HEK293 (cell line): Measurements from ENCODE around the gene PIK3C2A.

Experiments
- KLF7 ChIP-seq: fragments of 450-650 bp; formaldehyde crosslinking; IDR thresholded peaks from 2 replicates; pipeline ENCODE4 v1.5.1; 2016; ENCODE audit warnings: missing biosample characterization, missing genetic modification characterization, borderline replicate concordance
- MEIS1 ChIP-seq: sonication (generic); formaldehyde crosslinking; IDR thresholded peaks from 2 replicates; pipeline ENCODE4 v1.8.1; 2022; ENCODE audit warnings: missing genetic modification reagents, mild to moderate bottlenecking, borderline replicate concordance
- ZNF202 ChIP-seq: fragments of 450-650 bp; formaldehyde crosslinking; IDR thresholded peaks from 2 replicates; pipeline ENCODE4 v1.5.1; 2016; ENCODE audit warnings: missing biosample characterization, missing genetic modification characterization, borderline replicate concordance
- ZNF302 ChIP-seq: fragments of 450-650 bp; formaldehyde crosslinking; IDR thresholded peaks from 2 replicates; pipeline ENCODE4 v1.5.1; 2016; ENCODE audit warnings: missing biosample characterization, missing genetic modification characterization, low read depth
- ZNF335 ChIP-seq: fragments of 450-650 bp; formaldehyde crosslinking; conservative IDR thresholded peaks from 2 replicates; pipeline ENCODE4 v1.5.1; 2016; ENCODE audit warnings: missing biosample characterization, missing genetic modification characterization
- ZNF37A ChIP-seq: fragments of 450-650 bp; IDR thresholded peaks from 2 replicates; pipeline ENCODE4 v1.5.1; 2018; ENCODE audit warnings: missing biosample characterization, missing genetic modification characterization
- ZNF629 ChIP-seq: fragments of 450-650 bp; formaldehyde crosslinking; IDR thresholded peaks from 2 replicates; pipeline ENCODE4 v1.5.1; 2017; ENCODE audit warnings: missing biosample characterization, missing genetic modification characterization
- ZNF664 ChIP-seq: fragments of 450-650 bp; formaldehyde crosslinking; IDR thresholded peaks from 2 replicates; pipeline ENCODE4 v1.5.1; 2016; ENCODE audit warnings: missing biosample characterization, missing genetic modification characterization
- ZSCAN16 ChIP-seq: fragments of 450-650 bp; formaldehyde crosslinking; IDR thresholded peaks from 2 replicates; pipeline ENCODE4 v1.5.1; 2016; ENCODE audit warnings: missing biosample characterization, missing genetic modification characterization
- TF ChIP-seq, protein P1 (sequence below): fragments of 450-650 bp; formaldehyde crosslinking; IDR thresholded peaks from 2 replicates; pipeline ENCODE4 v1.5.1; 2016; ENCODE audit warnings: missing biosample characterization, missing genetic modification characterization
- TF ChIP-seq, protein P2 (sequence below): IDR thresholded peaks from 2 replicates; pipeline ENCODE4 v1.6.1; 2011; ENCODE audit warnings: mild to moderate bottlenecking, low read depth, low read length, borderline replicate concordance
- TF ChIP-seq, protein P3 (sequence below): fragments of 450-650 bp; formaldehyde crosslinking; IDR thresholded peaks from 2 replicates; pipeline ENCODE4; 2016; ENCODE audit warnings: missing biosample characterization, missing genetic modification characterization
- TF ChIP-seq, protein P4 (sequence below): fragments of 450-650 bp; formaldehyde crosslinking; IDR thresholded peaks from 2 replicates; pipeline ENCODE4 v1.5.1; 2017; ENCODE audit warnings: missing biosample characterization, missing genetic modification characterization

DNA sequence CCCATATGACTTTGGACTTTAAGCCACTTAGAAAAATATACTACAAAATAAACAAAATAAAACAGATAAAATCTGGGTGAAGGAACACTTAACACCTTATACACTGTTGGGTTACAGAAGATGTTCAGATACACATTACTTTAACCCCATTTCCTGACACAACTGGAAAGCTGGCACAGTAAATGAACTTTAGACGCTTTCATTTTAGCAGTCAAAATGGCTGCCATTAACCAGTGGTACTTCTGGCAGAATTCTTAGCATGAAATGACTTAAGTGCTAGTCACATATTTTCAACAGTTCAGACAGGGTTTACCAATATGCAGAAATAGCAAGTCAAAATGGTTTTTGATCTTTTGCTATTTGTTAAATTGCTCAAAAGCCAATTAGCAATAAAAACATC, 37.9 kb downstream of the PIK3C2A start:
- TF ChIP-seq ZSCAN16 (tag by site-specific recombination) (no peak), ZNF629 (tag by site-specific recombination) (no peak), ZNF664 (tag by site-specific recombination) (no peak), KLF7 (tag by site-specific recombination) (no peak), ZNF302 (no peak), ZNF37A (tag by site-specific recombination) (no peak), ZNF202 (tag by site-specific recombination) (no peak), ZNF335 (tag by site-specific recombination) (no peak), MEIS1 (CRISPR knock-in tag) (no peak)
- TF ChIP-seq, protein P1, sequence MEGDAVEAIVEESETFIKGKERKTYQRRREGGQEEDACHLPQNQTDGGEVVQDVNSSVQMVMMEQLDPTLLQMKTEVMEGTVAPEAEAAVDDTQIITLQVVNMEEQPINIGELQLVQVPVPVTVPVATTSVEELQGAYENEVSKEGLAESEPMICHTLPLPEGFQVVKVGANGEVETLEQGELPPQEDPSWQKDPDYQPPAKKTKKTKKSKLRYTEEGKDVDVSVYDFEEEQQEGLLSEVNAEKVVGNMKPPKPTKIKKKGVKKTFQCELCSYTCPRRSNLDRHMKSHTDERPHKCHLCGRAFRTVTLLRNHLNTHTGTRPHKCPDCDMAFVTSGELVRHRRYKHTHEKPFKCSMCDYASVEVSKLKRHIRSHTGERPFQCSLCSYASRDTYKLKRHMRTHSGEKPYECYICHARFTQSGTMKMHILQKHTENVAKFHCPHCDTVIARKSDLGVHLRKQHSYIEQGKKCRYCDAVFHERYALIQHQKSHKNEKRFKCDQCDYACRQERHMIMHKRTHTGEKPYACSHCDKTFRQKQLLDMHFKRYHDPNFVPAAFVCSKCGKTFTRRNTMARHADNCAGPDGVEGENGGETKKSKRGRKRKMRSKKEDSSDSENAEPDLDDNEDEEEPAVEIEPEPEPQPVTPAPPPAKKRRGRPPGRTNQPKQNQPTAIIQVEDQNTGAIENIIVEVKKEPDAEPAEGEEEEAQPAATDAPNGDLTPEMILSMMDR (tag by site-specific recombination) = no peak
- TF ChIP-seq, protein P2, sequence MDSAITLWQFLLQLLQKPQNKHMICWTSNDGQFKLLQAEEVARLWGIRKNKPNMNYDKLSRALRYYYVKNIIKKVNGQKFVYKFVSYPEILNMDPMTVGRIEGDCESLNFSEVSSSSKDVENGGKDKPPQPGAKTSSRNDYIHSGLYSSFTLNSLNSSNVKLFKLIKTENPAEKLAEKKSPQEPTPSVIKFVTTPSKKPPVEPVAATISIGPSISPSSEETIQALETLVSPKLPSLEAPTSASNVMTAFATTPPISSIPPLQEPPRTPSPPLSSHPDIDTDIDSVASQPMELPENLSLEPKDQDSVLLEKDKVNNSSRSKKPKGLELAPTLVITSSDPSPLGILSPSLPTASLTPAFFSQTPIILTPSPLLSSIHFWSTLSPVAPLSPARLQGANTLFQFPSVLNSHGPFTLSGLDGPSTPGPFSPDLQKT = no peak
- TF ChIP-seq, protein P3, sequence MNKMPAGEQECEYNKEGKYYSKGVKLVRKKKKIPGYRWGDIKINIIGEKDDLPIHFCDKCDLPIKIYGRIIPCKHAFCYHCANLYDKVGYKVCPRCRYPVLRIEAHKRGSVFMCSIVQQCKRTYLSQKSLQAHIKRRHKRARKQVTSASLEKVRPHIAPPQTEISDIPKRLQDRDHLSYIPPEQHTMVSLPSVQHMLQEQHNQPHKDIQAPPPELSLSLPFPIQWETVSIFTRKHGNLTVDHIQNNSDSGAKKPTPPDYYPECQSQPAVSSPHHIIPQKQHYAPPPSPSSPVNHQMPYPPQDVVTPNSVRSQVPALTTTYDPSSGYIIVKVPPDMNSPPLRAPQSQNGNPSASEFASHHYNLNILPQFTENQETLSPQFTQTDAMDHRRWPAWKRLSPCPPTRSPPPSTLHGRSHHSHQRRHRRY (tag by site-specific recombination) = no peak
- TF ChIP-seq, protein P4, sequence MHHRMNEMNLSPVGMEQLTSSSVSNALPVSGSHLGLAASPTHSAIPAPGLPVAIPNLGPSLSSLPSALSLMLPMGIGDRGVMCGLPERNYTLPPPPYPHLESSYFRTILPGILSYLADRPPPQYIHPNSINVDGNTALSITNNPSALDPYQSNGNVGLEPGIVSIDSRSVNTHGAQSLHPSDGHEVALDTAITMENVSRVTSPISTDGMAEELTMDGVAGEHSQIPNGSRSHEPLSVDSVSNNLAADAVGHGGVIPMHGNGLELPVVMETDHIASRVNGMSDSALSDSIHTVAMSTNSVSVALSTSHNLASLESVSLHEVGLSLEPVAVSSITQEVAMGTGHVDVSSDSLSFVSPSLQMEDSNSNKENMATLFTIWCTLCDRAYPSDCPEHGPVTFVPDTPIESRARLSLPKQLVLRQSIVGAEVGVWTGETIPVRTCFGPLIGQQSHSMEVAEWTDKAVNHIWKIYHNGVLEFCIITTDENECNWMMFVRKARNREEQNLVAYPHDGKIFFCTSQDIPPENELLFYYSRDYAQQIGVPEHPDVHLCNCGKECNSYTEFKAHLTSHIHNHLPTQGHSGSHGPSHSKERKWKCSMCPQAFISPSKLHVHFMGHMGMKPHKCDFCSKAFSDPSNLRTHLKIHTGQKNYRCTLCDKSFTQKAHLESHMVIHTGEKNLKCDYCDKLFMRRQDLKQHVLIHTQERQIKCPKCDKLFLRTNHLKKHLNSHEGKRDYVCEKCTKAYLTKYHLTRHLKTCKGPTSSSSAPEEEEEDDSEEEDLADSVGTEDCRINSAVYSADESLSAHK = no peak
